Right ventricle myocardium inferior (tissue), 1 donor: Measurements from ENCODE around the gene HMG20A. TPM values are rescaled to one million over a fixed set of nuclear protein-coding genes. Genes with fewer than 3 reads are reported as not detected.
A peak's percentile ranks its signal among the peaks of the same experiment; 100 is the strongest.

Source experiments
- ATAC-seq: fragments of 200-7000 bp; cut with Tn5 transposase; one replicate; pipeline ENCODE4 v1.9.1; 2020; ENCODE audit warnings: mild to moderate bottlenecking, moderate library complexity
- DNase-seq: peaks from one replicate; pipeline ENCODE4 v3.0.0; 2021; ENCODE audit errors: missing footprints
- intact Hi-C: fragments of 100-400 bp; cut with DNase I; formaldehyde crosslinking; loops from one replicate; pipeline ENCODE4 v1.11.0; 2022
- total RNA-seq: library from RNA; stranded (reverse); fragmentation: NEBNext Ultra II Directional; extraction: Animal tissue kit (Norgen Biotek cat#: 25700); gene quantifications from one replicate; pipeline ENCODE4 v1.2.1, GENCODE V29; 2021
- donor health status: DM: no; HTN: yes; CAD: no; lungs with severe emphysema.

Gene HMG20A
- total RNA-seq, 1 donor from 2014 or later, result 30.1 TPM

GRCh38 chr15:77459031-77459430 is 38.3 kb downstream of the HMG20A start:
- DNase-seq (no peak), ATAC-seq (no peak)
- intact Hi-C loops, result no loop called here

- no peak for ATAC-seq
- intact Hi-C loops, result no loop called here
- DNase-seq, result no peak
These were observed 40.8 kb downstream of the HMG20A start for GRCh38 chr15:77461486-77461885.

GRCh38 chr15:77464129-77464865 is 43.6 kb downstream of the HMG20A start:
- intact Hi-C loops, result no loop called here
- ATAC-seq, result no peak
- no peak for DNase-seq

- no peak for ATAC-seq
- intact Hi-C loops, result no loop called here
- no peak for DNase-seq
These were observed 45.8 kb downstream of the HMG20A start for GRCh38 chr15:77466521-77466920.

- intact Hi-C loops, result no loop called here
- no peak for ATAC-seq
- no peak for DNase-seq
These were observed 48.2 kb downstream of the HMG20A start for GRCh38 chr15:77468896-77469295.

GRCh38 chr15:77470235-77470634 is 49.5 kb downstream of the HMG20A start:
- intact Hi-C loops, result no loop called here
- DNase-seq (no peak), ATAC-seq (no peak)

- intact Hi-C loops, result no loop called here
- ATAC-seq (no peak), DNase-seq (no peak)
These were observed 52.6 kb downstream of the HMG20A start for GRCh38 chr15:77473328-77473727.

GRCh38 chr15:77474310-77474988 is 53.8 kb downstream of the HMG20A start:
- no peak for DNase-seq
- intact Hi-C loops, result no loop called here
- ATAC-seq, result peak; percentile 90

GRCh38 chr15:77475001-77475400 is 54.3 kb downstream of the HMG20A start:
- intact Hi-C loops, result no loop called here
- no peak for ATAC-seq

GRCh38 chr15:77475898-77476297 is 55.2 kb downstream of the HMG20A start:
- intact Hi-C loops, result no loop called here
- no peak for DNase-seq
- no peak for ATAC-seq

More at GRCh38 chr15:77475001-77475400, 54.3 kb downstream of the HMG20A start:
- DNase-seq, result no peak

GRCh38 chr15:77476995-77477394 is 56.3 kb downstream of the HMG20A start:
- DNase-seq (no peak), ATAC-seq (no peak)
- intact Hi-C loops, result no loop called here

GRCh38 chr15:77478051-77478450 is 57.4 kb downstream of the HMG20A start:
- DNase-seq, result no peak
- intact Hi-C loops, result no loop called here
- ATAC-seq, result no peak

- no peak for DNase-seq
- intact Hi-C loops, result no loop called here
These were observed 58.3 kb downstream of the HMG20A start for GRCh38 chr15:77479015-77479414.

GRCh38 chr15:77480859-77481633 is 60.4 kb downstream of the HMG20A start:
- ATAC-seq (no peak), DNase-seq (no peak)
- intact Hi-C loops, result no loop called here

More at GRCh38 chr15:77479015-77479414, 58.3 kb downstream of the HMG20A start:
- ATAC-seq, result no peak

GRCh38 chr15:77481670-77482069 is 61.0 kb downstream of the HMG20A start:
- DNase-seq (no peak), ATAC-seq (peak; percentile 66)
- intact Hi-C loops, result no loop called here

GRCh38 chr15:77482570-77482969 is 61.9 kb downstream of the HMG20A start:
- intact Hi-C loops, result no loop called here
- DNase-seq, result no peak
- no peak for ATAC-seq

GRCh38 chr15:77483425-77484140 is 62.9 kb downstream of the HMG20A start:
- intact Hi-C loops, result no loop called here
- ATAC-seq (no peak), DNase-seq (peak; percentile 46)

- ATAC-seq (no peak), DNase-seq (no peak)
- intact Hi-C loops, result no loop called here
These were observed 64.3 kb downstream of the HMG20A start for GRCh38 chr15:77484994-77485393.
